H1 (cell line): ENCODE data around the gene UGT1A6. TPM values are rescaled to one million over a fixed set of nuclear protein-coding genes. Genes with fewer than 3 reads are reported as not detected.

ENCODE experiments used
- BACH1 ChIP-seq: IDR thresholded peaks from 2 replicates; pipeline ENCODE4 v1.6.1; 2012; ENCODE audit warnings: low read length, improper control_type of control experiment
- BRCA1 ChIP-seq: IDR thresholded peaks from 2 replicates; pipeline ENCODE4 v1.6.1; 2012; ENCODE audit warnings: low read depth, low read length, improper control_type of control experiment
- CBX8 ChIP-seq: fragments of 300-800, 300-1000 bp; sonication (generic); IDR thresholded peaks from 2 replicates; pipeline ENCODE4 v1.7.1; 2016; ENCODE audit warnings: low read depth, low read length, borderline replicate concordance
- CHD2 ChIP-seq: IDR thresholded peaks from 2 replicates; pipeline ENCODE4 v1.6.1; 2012; ENCODE audit warnings: low read length, improper control_type of control experiment
- CTCF ChIP-seq, 3 experiments: IDR thresholded peaks; 1 replicate in 2 of 3; 2 replicates in 1 of 3; pipeline versions ENCODE4 v1.5.1 to v1.6.1; 2011; ENCODE audit warnings: low read length in 3 of 3, mild to moderate bottlenecking in 3 of 3, inconsistent platforms in 2 of 3, low read depth in 1 of 3, moderate library complexity in 1 of 3; ENCODE audit not compliant: insufficient read depth in 1 of 3; ENCODE audit errors: control extremely low read depth in 1 of 3
- KDM4A ChIP-seq: IDR thresholded peaks from one replicate; pipeline ENCODE4 v1.7.1; 2012; ENCODE audit warnings: low read depth, mild to moderate bottlenecking, moderate library complexity, low read length, inconsistent platforms; ENCODE audit not compliant: severe bottlenecking
- NRF1 ChIP-seq: IDR thresholded peaks from 2 replicates; pipeline ENCODE4 v1.6.1; 2011; ENCODE audit warnings: mild to moderate bottlenecking, low read depth, low read length, improper control_type of control experiment
- RAD21 ChIP-seq, 2 experiments: IDR thresholded peaks in 1 of 2; conservative IDR thresholded peaks in 1 of 2; 2 replicates each; pipeline ENCODE4 v1.6.1; 2011; ENCODE audit warnings: low read depth in 2 of 2, low read length in 2 of 2, improper control_type of control experiment in 1 of 2, inconsistent platforms in 1 of 2, mild to moderate bottlenecking in 1 of 2, moderate library complexity in 1 of 2
- SP1 ChIP-seq: IDR thresholded peaks from 2 replicates; pipeline ENCODE4 v1.6.1; 2011; ENCODE audit warnings: low read depth, low read length
- polyA plus RNA-seq, 7 experiments: library from polyadenylated mRNA; depleted of rRNA in 3 of 7; stranded (reverse) in 5 of 7; unstranded in 2 of 7; fragments of >200 nt in 5 of 7; fragments of 200-250 nt in 2 of 7; gene quantifications; 1 replicate in 5 of 7; 2 replicates in 1 of 7; 4 replicates in 1 of 7; pipeline versions ENCODE4 v1.2.1 to v1.2.3, GENCODE V29; 2011 to 2013; ENCODE audit warnings: missing spikeins in 2 of 7, mixed read lengths in 2 of 7
- total RNA-seq: library from RNA; stranded (reverse); fragmentation: NEBNext Ultra II Directional; extraction: Animal tissue kit (Norgen Biotek cat#: 25700); gene quantifications from 2 replicates; pipeline ENCODE4 v1.2.1, GENCODE V29; 2021

Gene UGT1A6
- total and polyA plus RNA-seq, 2 of the 8 experiments (the other 6 are each of a cell fraction or from before 2014, with no cell fraction given) = not detected

- no peak for TF ChIP-seq CTCF (IDR thresholded peaks at IDR 0.05; ENCODE audit: control extremely low read depth in 1 of 3, insufficient read depth in 1 of 3, low read depth in 1 of 3, low read length in 3 of 3)
- TF ChIP-seq NRF1 = no peak
- TF ChIP-seq BACH1 = no peak
- TF ChIP-seq KDM4A = no peak
- no peak for TF ChIP-seq BRCA1
- no peak for TF ChIP-seq RAD21 (IDR thresholded peaks at IDR 0.05 in 1 of 2, conservative IDR thresholded peaks at IDR 0.05 in 1 of 2; ENCODE audit: low read depth in 2 of 2, low read length in 2 of 2)
- no peak for TF ChIP-seq CBX8
- no peak for TF ChIP-seq SP1
- no peak for TF ChIP-seq CHD2
- TF ChIP-seq, all 59 proteins: peak for 0
These were observed 87.0 kb downstream of the UGT1A6 start (continued) for GRCh38 chr2:233779722-233780121.
